ENCODE measurements around the gene ABHD12.

DNA sequence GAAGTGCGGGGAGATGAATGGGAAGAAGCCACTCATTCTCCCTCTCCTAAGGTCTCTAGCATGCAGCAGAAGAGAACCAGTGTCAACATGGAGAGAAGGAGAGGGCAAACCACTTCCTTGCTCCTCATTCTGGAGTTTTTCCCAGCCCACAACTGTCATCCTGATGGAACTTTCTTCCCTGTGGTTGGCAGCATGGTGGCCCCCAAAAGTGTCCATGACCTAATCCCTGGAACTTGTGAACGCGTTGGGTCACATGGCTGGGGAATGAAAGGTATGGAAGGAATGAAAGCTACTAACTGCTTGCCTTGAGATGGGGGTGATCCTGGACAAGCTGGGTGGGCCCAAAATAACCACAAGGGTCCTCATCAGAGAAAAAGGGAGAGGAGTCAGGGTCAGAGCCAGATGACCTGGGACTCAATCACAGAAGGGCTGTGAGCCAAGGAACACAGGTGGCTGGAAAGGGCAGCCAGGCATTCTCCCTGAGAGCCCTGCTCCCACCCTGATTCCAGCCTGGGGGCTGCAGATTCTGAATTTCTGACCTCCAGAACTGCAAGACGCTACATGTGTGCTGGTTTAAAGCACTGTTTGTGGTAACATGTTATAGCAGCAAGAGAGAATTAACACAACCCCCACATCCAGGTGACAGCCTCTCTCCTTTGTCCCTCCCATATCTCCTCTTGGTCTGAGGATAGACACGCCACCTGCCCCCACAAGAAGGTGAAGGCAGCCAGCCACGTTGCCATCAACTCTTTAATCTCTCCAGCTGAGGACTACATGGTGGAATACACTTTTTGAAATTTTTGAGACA is 79.5 kb downstream of the ABHD12 start:
- TF ChIP-seq, protein P1, sequence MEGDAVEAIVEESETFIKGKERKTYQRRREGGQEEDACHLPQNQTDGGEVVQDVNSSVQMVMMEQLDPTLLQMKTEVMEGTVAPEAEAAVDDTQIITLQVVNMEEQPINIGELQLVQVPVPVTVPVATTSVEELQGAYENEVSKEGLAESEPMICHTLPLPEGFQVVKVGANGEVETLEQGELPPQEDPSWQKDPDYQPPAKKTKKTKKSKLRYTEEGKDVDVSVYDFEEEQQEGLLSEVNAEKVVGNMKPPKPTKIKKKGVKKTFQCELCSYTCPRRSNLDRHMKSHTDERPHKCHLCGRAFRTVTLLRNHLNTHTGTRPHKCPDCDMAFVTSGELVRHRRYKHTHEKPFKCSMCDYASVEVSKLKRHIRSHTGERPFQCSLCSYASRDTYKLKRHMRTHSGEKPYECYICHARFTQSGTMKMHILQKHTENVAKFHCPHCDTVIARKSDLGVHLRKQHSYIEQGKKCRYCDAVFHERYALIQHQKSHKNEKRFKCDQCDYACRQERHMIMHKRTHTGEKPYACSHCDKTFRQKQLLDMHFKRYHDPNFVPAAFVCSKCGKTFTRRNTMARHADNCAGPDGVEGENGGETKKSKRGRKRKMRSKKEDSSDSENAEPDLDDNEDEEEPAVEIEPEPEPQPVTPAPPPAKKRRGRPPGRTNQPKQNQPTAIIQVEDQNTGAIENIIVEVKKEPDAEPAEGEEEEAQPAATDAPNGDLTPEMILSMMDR (IDR thresholded peaks at IDR 0.05), result no peak
- TF ChIP-seq POLR2A (IDR thresholded peaks at IDR 0.05), result no peak

Data from uterus (tissue), 2 donors.